SK-N-SH treated with all-trans-retinoic acid at 6 μM for 48 hours (cell line): ENCODE data around the gene COQ6.

Source experiments
- ATAC-seq: fragments of 200-7000 bp; cut with Tn5 transposase; 3 replicates; pipeline ENCODE4 v1.9.1; 2020; ENCODE audit warnings: mild to moderate bottlenecking, moderate library complexity
- BACH2 ChIP-seq: fragments of 250-450 bp; sonication (Bioruptor Pico); IDR thresholded peaks from 2 replicates; pipeline ENCODE4 v1.9.0; 2021; ENCODE audit warnings: mild to moderate bottlenecking, borderline replicate concordance
- CSDC2 ChIP-seq: fragments of 250-450 bp; sonication (Bioruptor Pico); IDR thresholded peaks from 2 replicates; pipeline ENCODE4 v1.5.0; 2020; ENCODE audit warnings: mild to moderate bottlenecking, moderate library complexity
- ESRRG ChIP-seq: fragments of 250-450 bp; sonication (Bioruptor Pico); IDR thresholded peaks from 2 replicates; pipeline ENCODE4 v1.6.1; 2021; ENCODE audit warnings: mild to moderate bottlenecking
- GLIS3 ChIP-seq: fragments of 250-450 bp; sonication (Bioruptor Pico); IDR thresholded peaks from 2 replicates; pipeline ENCODE4 v1.5.0; 2020; ENCODE audit warnings: mild to moderate bottlenecking, moderate library complexity
- ISL1 ChIP-seq: fragments of 250-450 bp; sonication (Bioruptor Pico); IDR thresholded peaks from 2 replicates; pipeline ENCODE4 v2.1.2; 2022; ENCODE audit warnings: mild to moderate bottlenecking, moderate library complexity
- OSR1 ChIP-seq: fragments of 250-450 bp; sonication (Bioruptor Pico); IDR thresholded peaks from 2 replicates; pipeline ENCODE4 v1.8.0; 2022; ENCODE audit warnings: moderate library complexity, mild to moderate bottlenecking, inconsistent platforms
- PPARA ChIP-seq: fragments of 250-450 bp; sonication (Bioruptor Pico); IDR thresholded peaks from 2 replicates; pipeline ENCODE4 v1.5.0; 2020; ENCODE audit warnings: mild to moderate bottlenecking, borderline replicate concordance
- RARB ChIP-seq: fragments of 250-450 bp; sonication (Bioruptor Pico); IDR thresholded peaks from 2 replicates; pipeline ENCODE4 v1.8.0; 2021; ENCODE audit warnings: mild to moderate bottlenecking, moderate library complexity
- SNAI2 ChIP-seq: fragments of 250-450 bp; sonication (Bioruptor Pico); IDR thresholded peaks from 2 replicates; pipeline ENCODE4 v1.5.0; 2020; ENCODE audit warnings: mild to moderate bottlenecking, moderate library complexity
- TCF4 ChIP-seq: fragments of 250-450 bp; sonication (Bioruptor Pico); IDR thresholded peaks from 2 replicates; pipeline ENCODE4 v1.8.0; 2021; ENCODE audit warnings: mild to moderate bottlenecking, moderate library complexity, borderline replicate concordance
- TOX ChIP-seq: fragments of 250-450 bp; sonication (Bioruptor Pico); IDR thresholded peaks from 2 replicates; pipeline ENCODE4 v1.8.0; 2021; ENCODE audit warnings: mild to moderate bottlenecking, moderate library complexity, borderline replicate concordance
- ZFP3 ChIP-seq: fragments of 250-450 bp; sonication (Bioruptor Pico); IDR thresholded peaks from 2 replicates; pipeline ENCODE4 v1.5.0; 2020; ENCODE audit warnings: mild to moderate bottlenecking, moderate library complexity
- ZNF565 ChIP-seq: fragments of 450-650 bp; formaldehyde crosslinking; conservative IDR thresholded peaks from 2 replicates; pipeline ENCODE4 v1.5.0; 2020; ENCODE audit warnings: low read depth, mild to moderate bottlenecking, moderate library complexity
- ZNF70 ChIP-seq: fragments of 450-650 bp; formaldehyde crosslinking; IDR thresholded peaks from 2 replicates; pipeline ENCODE4 v1.5.0; 2020; ENCODE audit warnings: mild to moderate bottlenecking, moderate library complexity
- TF ChIP-seq, protein P1 (sequence below): fragments of 250-450 bp; sonication (Bioruptor Pico); IDR thresholded peaks from 2 replicates; pipeline ENCODE4 v1.8.0; 2021; ENCODE audit warnings: low read depth, mild to moderate bottlenecking, moderate library complexity, borderline replicate concordance
- TF ChIP-seq, protein P2 (sequence below): fragments of 250-450 bp; sonication (Bioruptor Pico); IDR thresholded peaks from 2 replicates; pipeline ENCODE4 v1.8.0; 2020; ENCODE audit warnings: mild to moderate bottlenecking, moderate library complexity, borderline replicate concordance
- TF ChIP-seq, protein P3 (sequence below): fragments of 250-450 bp; sonication (Bioruptor Pico); IDR thresholded peaks from 2 replicates; pipeline ENCODE4 v1.5.1; 2021; ENCODE audit warnings: mild to moderate bottlenecking, moderate library complexity
- TF ChIP-seq, protein P4 (sequence below): fragments of 250-450 bp; sonication (Bioruptor Pico); IDR thresholded peaks from 2 replicates; pipeline ENCODE4 v1.5.0; 2020; ENCODE audit warnings: mild to moderate bottlenecking, moderate library complexity

COQ6 gene

DNA sequence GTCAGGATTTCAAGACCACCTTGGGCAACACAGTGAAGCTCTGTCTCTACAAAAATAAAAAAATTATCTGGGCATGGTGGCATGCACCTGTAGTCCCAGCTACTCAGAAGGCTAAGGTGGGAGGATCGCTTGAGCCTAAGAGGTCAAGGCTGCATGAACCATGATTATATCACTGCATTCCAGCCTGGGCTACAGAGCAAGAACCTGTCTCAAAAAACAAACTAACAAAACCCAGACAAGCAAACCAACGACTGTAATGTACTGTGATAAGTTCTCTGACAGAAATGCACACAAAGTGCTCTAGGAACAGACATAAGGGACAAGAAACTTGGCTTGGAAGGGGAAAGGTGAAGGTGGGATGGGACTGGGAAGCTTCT is 46.6 kb downstream of the COQ6 start:
- TF ChIP-seq PPARA (CRISPR knock-in tag) (no peak), TOX (CRISPR knock-in tag) (no peak), TCF4 (CRISPR knock-in tag) (no peak), ESRRG (no peak), RARB (CRISPR knock-in tag) (no peak), CSDC2 (CRISPR knock-in tag) (no peak), ZNF70 (no peak), ZNF565 (no peak), ZFP3 (CRISPR knock-in tag) (no peak), OSR1 (CRISPR knock-in tag) (no peak), GLIS3 (CRISPR knock-in tag) (no peak)
- TF ChIP-seq, protein P1, sequence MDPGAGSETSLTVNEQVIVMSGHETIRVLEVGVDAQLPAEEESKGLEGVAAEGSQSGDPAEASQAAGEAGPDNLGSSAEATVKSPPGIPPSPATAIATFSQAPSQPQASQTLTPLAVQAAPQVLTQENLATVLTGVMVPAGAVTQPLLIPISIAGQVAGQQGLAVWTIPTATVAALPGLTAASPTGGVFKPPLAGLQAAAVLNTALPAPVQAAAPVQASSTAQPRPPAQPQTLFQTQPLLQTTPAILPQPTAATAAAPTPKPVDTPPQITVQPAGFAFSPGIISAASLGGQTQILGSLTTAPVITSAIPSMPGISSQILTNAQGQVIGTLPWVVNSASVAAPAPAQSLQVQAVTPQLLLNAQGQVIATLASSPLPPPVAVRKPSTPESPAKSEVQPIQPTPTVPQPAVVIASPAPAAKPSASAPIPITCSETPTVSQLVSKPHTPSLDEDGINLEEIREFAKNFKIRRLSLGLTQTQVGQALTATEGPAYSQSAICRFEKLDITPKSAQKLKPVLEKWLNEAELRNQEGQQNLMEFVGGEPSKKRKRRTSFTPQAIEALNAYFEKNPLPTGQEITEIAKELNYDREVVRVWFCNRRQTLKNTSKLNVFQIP (CRISPR knock-in tag): no peak
- TF ChIP-seq, protein P2, sequence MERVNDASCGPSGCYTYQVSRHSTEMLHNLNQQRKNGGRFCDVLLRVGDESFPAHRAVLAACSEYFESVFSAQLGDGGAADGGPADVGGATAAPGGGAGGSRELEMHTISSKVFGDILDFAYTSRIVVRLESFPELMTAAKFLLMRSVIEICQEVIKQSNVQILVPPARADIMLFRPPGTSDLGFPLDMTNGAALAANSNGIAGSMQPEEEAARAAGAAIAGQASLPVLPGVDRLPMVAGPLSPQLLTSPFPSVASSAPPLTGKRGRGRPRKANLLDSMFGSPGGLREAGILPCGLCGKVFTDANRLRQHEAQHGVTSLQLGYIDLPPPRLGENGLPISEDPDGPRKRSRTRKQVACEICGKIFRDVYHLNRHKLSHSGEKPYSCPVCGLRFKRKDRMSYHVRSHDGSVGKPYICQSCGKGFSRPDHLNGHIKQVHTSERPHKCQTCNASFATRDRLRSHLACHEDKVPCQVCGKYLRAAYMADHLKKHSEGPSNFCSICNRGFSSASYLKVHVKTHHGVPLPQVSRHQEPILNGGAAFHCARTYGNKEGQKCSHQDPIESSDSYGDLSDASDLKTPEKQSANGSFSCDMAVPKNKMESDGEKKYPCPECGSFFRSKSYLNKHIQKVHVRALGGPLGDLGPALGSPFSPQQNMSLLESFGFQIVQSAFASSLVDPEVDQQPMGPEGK (CRISPR knock-in tag): no peak
- ATAC-seq: no peak

DNA sequence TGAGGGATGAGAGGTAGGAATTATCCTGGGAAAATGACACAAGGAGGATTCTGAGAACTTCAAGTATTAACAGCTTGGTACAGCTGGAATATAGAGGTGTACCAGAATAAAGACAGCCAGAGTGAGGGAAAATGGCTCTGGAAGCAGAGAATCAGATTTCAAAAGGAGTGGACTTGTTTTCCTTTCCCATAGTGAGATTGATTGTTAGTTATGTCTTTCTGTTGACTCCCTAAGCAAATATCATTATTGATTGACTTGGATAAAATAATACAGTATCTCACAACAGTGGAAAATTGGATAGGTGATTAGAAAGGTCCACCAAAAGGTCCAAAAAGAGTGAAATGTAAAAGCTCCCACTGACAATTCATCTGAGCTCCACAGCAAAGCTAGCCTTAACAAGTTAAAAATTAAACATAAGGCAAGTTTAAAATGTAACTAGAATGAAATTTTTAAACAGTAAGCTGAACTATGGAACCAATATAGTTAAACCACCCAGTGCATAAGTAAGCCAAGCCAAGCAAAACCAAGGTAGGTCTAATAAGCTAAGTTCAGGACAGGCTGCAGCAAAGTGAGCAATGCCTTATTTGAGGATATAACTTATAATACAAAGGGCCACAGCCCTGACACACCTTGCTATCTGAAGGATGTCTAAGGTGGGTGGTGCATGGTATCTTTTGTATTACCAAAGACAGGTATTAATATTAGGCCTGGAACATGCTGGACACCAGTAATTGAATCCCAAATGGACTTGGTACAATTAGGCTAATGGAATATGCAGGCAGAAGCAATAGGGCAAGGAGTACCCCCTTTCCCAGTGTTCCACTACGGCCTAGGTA is 47.2 kb downstream of the COQ6 start:
- ATAC-seq: no peak

More for the DNA sequence above, 47.2 kb downstream of the COQ6 start:
- TF ChIP-seq BACH2 (no peak), SNAI2 (CRISPR knock-in tag) (no peak), ZNF70 (no peak), ZFP3 (CRISPR knock-in tag) (no peak), TCF4 (CRISPR knock-in tag) (no peak), PPARA (CRISPR knock-in tag) (no peak), ESRRG (no peak), TOX (CRISPR knock-in tag) (no peak), RARB (CRISPR knock-in tag) (no peak), ISL1 (CRISPR knock-in tag) (no peak), CSDC2 (CRISPR knock-in tag) (no peak)
- TF ChIP-seq, protein P3, sequence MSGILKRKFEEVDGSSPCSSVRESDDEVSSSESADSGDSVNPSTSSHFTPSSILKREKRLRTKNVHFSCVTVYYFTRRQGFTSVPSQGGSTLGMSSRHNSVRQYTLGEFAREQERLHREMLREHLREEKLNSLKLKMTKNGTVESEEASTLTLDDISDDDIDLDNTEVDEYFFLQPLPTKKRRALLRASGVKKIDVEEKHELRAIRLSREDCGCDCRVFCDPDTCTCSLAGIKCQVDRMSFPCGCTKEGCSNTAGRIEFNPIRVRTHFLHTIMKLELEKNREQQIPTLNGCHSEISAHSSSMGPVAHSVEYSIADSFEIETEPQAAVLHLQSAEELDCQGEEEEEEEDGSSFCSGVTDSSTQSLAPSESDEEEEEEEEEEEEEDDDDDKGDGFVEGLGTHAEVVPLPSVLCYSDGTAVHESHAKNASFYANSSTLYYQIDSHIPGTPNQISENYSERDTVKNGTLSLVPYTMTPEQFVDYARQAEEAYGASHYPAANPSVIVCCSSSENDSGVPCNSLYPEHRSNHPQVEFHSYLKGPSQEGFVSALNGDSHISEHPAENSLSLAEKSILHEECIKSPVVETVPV: no peak
- TF ChIP-seq, protein P4, sequence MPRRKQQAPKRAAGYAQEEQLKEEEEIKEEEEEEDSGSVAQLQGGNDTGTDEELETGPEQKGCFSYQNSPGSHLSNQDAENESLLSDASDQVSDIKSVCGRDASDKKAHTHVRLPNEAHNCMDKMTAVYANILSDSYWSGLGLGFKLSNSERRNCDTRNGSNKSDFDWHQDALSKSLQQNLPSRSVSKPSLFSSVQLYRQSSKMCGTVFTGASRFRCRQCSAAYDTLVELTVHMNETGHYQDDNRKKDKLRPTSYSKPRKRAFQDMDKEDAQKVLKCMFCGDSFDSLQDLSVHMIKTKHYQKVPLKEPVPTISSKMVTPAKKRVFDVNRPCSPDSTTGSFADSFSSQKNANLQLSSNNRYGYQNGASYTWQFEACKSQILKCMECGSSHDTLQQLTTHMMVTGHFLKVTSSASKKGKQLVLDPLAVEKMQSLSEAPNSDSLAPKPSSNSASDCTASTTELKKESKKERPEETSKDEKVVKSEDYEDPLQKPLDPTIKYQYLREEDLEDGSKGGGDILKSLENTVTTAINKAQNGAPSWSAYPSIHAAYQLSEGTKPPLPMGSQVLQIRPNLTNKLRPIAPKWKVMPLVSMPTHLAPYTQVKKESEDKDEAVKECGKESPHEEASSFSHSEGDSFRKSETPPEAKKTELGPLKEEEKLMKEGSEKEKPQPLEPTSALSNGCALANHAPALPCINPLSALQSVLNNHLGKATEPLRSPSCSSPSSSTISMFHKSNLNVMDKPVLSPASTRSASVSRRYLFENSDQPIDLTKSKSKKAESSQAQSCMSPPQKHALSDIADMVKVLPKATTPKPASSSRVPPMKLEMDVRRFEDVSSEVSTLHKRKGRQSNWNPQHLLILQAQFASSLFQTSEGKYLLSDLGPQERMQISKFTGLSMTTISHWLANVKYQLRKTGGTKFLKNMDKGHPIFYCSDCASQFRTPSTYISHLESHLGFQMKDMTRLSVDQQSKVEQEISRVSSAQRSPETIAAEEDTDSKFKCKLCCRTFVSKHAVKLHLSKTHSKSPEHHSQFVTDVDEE (CRISPR knock-in tag): no peak
- TF ChIP-seq, protein P1 (CRISPR knock-in tag): no peak
- TF ChIP-seq, protein P2 (CRISPR knock-in tag): no peak
